HFF-Myc (cell line): Measurements from ENCODE around the gene RNF167.

Experiments
- DNase-seq: peaks from one replicate; pipeline ENCODE4 v3.0.0-alpha.2; 2011; ENCODE audit warnings: low read depth; ENCODE audit errors: extremely low read depth
- H3K4me3 ChIP-seq: replicated peaks from 2 replicates; pipeline ENCODE4 v1.5.1; 2011; ENCODE audit warnings: low read depth, mild to moderate bottlenecking, control low read depth, low read length
- CTCF ChIP-seq: IDR thresholded peaks from 2 replicates; pipeline ENCODE4 v1.5.1; 2012; ENCODE audit warnings: mild to moderate bottlenecking, low read depth, low read length, control low read depth; ENCODE audit errors: missing control alignments

RNF167 gene

GRCh38 chr17:4971826-4972225 lies 31.8 kb downstream of the RNF167 start:
- TF ChIP-seq CTCF: no peak
- no peak overlapping the region for H3K4me3 ChIP-seq
- DNase-seq: no peak

GRCh38 chr17:4972322-4972721 lies 32.3 kb downstream of the RNF167 start:
- no peak for DNase-seq
- no peak overlapping the region for H3K4me3 ChIP-seq
- TF ChIP-seq CTCF: no peak

GRCh38 chr17:4972752-4973151 lies 32.7 kb downstream of the RNF167 start:
- DNase-seq: no peak
- no peak overlapping the region for H3K4me3 ChIP-seq
- no peak for TF ChIP-seq CTCF

DNA sequence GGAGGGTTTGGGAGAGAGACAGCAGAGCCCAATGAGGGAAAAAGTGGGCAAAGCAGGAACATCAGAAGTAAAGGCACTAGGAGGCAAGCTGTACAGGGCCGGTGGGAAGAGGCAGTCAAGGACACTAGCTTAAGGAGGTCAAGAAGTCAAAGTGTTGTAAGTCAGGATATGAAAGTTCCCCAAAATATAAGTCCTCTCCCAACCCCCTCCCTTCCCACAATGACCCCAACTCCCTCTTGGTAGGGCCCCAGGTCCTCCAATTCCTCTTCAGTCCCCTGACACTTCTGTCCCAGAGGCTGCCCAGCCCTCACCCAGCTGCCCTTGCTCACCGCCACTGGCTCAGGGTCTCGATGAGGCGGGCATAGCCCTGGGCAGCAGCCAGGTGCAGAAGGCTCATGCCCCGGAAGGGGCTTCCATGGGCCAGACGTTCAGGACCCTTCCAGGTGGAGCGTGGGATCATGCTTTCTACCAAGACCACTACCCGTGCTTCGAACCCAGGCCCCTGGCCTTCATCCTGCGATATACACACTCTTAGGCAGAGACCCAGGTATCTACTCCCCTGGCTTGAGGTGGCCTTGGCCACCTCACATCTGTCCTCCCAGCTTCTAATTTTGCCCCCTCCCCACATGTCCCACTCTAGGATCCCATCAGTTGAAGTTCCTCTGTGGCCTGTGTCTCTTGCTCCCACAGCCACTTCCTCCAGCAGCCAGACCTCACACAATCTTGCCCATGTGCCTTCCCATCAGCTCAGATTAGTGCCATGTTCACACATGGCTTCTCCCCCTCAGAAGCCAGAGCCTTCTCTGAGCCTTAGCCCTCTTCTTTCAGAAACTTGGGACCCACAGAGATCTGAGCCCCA lies 33.4 kb downstream of the RNF167 start:
- TF ChIP-seq CTCF: no peak
- H3K4me3 ChIP-seq: no peak overlapping the region
- no peak for DNase-seq

GRCh38 chr17:4974115-4974670 lies 34.1 kb downstream of the RNF167 start:
- TF ChIP-seq CTCF: no peak
- DNase-seq: no peak
- H3K4me3 ChIP-seq: no peak overlapping the region

GRCh38 chr17:4978726-4979125 lies 38.7 kb downstream of the RNF167 start:
- TF ChIP-seq CTCF: no peak
- DNase-seq: no peak
- H3K4me3 ChIP-seq: no peak overlapping the region
